ENCODE results near the gene GIT1.

Gene GIT1

GRCh38 chr17:29589524-29590410 is at the start of gene GIT1:
Gene GIT1, minus strand, starts transcription at chr17:29589648. Its CDS starts 270 bp downstream, at chr17:29589378.
- DNase-seq: peak; percentile 85

DNA sequence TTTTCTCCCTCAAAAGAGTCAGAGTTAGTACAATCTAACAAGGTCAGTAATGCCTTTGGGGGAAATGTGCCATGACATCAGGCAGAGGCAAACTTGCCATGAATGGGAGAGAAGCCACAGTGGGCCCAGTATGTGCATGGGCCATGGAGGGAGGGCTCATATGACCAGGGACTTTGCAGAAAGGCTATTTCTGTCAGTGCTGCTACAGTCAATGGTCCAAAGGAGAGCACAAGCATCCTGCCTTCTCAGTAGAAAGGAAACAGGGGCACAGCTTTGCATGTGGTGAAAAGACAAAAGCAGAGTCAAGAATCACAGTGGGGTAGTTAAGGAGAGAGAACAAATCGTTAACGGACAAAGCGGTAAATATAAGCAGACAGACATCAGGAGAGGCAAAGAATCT is 44.4 kb upstream of the GIT1 start:
- DNase-seq: no peak

GRCh38 chr17:29630630-29631193 is 41.3 kb upstream of the GIT1 start:
- no peak for DNase-seq

DNA sequence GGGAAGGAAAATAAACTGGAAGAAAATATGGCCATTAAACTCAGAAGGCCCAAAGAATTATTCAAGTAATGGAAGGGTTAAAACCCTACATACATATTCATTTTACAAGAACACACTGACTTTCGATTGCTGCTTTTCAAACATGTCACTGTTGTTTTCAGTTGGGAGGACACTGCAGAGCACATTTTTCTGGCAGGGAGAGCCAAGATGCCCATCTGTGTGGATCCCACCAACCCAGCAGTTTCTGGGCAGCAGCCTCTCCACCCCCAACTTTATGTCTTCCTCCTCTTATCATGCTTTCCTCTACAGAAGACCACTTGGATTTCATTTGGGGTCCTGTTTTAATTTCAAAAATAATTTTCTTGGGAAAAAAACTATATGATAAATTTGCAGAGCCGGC is 40.4 kb upstream of the GIT1 start:
- no peak for DNase-seq

DNA sequence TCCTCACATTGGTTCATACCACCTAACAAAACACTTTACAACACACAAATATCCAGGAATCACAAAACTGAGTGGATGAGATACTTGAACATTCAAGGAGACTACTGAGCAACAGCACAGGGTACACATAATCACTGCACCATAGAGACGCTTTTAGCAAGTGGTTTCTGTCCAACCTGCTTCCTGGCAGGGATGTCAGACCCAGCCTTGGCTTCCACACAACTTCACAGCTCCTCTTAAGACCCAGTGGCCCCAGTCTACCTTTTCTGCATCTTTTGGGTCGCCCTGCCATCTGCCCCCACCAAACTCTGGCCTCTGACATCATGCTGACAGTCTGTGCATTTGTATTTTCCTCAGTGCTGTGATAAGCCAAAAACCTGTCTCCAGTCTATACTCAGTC is 39.2 kb upstream of the GIT1 start:
- DNase-seq: no peak

DNA sequence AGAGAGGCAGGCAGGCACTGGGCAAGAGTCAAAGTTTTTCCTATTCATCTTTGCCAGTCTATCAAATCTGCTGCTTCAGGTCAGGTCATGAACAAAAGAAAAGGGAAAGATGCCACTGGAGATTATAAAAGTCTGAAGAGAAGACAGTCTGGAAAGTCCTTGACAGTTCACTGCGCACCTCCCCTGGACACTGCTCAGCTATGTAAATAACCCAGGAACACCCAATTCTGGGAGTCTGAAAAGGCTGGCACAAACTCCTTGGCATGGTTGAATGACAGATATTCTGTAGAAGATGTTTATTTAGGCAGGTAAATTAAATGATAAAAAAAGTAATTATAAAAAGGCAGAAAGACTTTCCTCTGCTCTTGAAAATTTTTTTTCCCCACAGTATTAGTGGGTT is 38.5 kb upstream of the GIT1 start:
- DNase-seq: no peak

DNA sequence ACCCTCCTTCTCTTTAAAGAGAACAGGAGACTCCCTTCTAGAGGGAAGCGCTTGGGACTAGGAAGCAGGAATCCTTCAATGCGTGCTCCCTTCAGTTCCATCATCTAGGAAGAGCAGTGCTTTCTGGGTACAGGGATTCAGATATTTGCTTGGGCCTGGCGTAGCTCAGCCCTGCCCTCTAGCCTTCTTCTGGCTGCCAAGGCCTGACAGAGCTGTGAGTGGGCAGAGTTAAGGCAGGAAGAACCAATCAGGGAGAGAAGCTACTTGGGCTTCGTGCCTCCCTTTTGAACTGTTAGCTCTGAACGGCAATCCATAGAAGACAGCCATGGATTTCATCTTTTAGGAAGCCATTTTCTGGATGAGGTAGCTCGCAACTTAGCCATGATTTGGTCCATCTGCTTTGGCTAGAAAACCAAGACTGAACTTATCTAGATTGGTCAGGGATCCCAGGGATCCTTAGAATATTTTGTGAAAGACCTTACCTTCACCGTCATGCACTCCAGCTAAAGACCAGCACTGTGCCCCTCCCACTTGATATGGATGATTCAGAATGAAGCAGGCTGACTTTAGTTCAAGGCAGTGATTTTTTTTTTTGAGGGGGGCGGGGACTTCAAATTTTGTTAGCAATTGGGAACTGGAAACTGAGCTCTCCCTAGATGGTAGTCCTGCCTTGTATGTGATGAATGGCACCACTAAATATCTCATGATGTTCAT is 35.7 kb upstream of the GIT1 start:
- no peak for DNase-seq

GRCh38 chr17:29624586-29624985 is 35.1 kb upstream of the GIT1 start:
- peak; percentile 62 for DNase-seq

DNA sequence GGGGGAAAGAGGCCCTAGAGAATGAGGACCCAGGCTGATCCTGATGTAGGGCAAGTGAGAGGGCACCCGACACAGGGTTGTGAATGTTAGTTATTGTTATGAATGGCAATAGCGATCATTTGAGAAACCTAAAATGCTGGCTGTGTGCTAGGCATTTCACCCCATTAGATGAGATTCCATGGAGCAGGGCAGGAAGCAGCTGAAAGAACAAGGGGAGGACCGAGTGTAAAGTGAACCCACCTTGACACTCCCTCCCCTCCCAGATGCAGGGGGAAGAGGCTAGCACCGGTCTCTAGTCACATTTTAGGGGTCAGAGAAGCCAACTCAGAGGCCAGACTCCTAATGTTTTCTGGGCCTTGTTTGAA is 33.8 kb upstream of the GIT1 start:
- DNase-seq: no peak

DNA sequence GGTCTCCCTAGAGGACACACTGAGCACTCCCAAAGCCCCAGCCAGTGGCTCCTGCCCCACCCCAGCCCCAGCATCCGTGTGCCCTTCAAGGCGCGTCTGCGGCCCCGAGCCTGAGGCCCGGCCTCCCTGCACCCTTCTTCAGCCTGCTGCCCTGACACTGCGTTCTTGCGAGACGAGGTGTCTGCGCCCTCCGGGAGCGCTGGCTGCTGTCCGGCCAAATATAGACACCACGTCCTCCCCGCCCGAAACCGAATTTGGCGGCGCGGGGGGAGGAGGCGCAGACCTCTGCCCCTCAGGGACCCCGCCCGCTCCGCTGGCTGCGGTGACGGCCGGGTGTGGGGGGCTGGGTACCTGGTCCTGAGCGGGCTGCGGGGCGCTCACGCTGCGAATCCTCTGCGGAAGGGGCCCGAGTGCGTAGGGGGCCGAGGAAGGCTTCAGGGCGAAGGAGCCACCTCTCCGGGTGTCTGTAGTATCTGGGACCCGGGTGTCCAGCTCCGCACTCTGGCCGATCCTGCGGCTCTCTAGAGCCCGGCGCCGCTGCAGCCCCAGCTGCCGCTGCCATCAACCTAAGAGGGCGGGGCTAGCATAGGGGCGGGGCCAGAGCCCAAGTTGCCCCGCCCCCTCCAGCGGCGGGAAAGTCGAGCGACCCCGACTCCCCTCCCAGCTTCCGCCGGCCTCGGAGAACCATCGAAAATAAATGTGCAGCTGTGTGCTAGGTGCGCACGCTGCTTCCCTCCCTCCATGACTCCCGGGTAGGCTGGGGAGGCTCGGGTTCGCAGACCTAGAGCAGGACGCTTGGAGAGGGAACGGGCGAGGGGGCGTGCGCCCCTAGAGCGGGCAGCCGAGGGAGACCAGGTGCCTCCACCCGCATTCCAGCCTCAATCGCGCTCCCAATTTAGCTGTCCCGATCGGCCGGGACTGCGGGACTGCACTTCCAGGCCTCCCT is 33.2 kb upstream of the GIT1 start, which contains the start of gene CORO6:
Gene CORO6 (minus strand): TSS at position 576 of the 946 bp plus-strand sequence. CDS start 1,491 bp downstream, outside the sequence.
- DNase-seq: peak; percentile 71

DNA sequence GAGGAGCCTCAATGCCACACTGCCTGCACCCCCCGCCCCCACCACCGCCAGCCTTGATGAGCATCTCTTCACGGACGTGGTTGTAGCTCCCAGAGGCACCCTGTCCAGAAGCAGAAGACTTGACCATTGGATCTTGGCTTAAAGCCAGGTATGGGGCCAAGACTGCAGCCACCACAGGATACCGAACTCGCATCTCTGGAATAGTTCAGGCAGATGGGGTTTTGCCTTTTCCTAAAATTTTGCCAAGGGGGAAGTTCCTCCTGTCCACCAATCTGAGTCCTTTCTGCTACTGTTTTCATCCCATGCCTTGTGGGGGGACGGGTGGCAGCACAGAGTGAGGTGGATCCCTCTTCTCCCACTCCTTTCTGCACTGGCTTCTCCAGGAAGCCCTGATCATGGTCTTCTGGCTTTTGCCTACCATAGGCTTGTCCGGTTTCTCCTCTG is 32.3 kb upstream of the GIT1 start:
- DNase-seq: no peak

DNA sequence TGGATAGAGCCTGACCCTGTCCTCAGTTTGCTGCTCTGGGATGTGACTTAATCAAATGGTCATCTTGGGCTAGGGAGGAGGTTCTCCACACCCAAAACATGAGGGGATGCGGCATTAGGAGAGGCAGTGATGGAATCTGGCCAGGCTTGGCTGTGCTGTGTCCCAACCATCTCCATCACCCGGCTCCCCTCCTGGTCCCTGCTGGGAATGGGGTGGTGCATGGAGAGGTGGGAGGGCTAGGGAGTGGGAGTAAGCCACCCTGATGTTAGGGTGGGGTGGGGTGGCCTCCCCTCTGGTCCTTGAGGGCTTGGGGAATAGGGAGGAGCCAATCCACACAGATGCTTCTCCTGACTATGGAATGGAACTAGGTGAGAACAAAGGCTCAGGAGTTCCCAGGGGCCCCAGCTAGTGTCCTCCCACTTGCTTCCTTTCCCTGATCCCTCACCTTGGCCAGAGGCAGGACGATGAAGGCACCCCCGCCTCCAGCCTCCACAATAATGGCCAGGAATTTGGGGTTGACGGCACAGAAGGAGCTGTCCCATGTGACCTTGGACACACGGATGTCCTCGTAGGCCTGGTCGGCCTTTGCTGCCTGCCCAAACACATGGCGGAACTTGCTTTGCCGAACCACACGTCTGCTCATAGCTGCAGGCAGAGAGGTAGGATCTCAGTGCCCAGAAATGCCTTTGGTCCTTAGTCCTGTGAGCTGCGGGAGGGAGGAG is 31.5 kb upstream of the GIT1 start:
- DNase-seq: no peak

- DNase-seq: no peak
Observed at GRCh38 chr17:29620271-29620670, 30.8 kb upstream of the GIT1 start.

DNA sequence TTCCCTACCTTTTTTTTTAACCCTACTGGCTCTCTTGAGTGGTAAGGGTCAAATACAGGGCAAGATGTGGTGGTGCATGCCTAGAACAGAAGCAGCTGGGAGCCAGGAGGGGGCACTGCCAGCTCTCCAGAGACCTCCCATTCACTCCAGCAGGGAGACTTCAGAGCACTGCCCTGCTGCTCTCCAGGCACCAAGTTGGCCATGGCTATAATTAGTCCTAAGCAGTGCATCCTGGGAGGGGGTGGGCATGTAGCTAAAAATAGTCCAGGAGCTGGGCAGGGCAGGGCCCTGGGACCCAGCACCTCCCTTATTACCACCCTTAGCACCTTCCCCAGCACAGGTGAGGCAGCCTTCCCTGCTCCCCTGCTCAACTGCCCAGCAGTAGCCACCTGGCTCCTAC is 29.8 kb upstream of the GIT1 start:
- DNase-seq: no peak

GRCh38 chr17:29618272-29619065 is 29.0 kb upstream of the GIT1 start:
- no peak for DNase-seq

DNA sequence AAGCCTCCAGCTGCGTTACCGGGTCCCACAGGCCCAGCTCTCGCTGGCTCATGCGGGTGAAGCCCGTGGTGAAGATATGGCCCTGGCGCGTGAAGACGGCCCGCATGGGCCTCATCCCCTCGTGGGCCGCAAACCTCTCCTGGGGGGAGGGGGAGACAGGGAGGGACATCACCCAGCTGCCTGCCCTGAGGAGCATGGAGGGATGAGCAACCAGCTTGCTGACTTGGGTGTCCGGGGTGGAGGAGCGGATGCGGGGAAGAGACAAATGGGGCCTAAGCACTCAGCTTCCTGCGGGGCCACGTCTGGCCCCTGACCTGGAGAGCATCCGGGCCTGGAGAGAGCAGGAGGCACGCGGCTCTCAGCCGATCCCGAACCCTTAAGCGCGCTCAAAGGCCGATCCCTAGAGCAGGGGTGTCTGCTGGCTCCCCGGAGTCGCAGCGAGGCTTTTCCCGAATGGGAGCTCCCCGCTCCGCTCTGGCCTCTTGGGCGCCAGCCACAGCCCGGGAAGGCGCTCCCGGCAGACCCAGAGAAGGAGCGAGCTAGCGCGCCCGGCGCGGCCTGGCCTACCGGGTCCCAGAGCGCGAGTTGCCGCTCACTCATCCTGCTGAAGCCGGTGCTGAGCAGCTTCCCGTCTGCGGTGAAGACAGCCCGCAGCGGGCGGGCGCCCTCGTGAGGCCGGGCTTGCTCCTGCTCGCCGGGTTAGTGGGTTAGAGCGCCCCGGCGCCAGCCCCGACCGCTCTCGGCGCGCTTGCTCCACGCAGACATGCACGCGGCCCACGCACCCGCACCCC is 28.2 kb upstream of the GIT1 start:
- peak; percentile 93 for DNase-seq

DNA sequence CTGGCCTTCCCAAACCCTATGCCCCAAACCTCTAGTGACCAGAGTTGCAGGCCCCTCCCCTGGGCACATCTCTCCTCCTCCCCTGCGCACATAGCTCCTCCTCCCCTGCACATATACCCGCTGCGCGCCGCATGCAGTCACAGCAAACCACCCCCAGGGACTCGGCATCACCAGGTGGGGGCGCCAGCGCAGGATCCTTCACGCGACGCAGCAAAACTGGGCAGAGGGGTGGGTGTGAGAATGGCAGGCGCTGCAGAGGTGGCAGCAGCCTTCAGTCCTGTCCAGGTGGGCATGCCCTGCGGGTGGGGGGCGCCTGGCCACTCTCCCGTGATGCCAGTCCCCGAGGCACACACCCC is 27.7 kb upstream of the GIT1 start:
- DNase-seq: peak; percentile 96

GRCh38 chr17:29616300-29617048 is 27.0 kb upstream of the GIT1 start:
- DNase-seq: no peak

DNA sequence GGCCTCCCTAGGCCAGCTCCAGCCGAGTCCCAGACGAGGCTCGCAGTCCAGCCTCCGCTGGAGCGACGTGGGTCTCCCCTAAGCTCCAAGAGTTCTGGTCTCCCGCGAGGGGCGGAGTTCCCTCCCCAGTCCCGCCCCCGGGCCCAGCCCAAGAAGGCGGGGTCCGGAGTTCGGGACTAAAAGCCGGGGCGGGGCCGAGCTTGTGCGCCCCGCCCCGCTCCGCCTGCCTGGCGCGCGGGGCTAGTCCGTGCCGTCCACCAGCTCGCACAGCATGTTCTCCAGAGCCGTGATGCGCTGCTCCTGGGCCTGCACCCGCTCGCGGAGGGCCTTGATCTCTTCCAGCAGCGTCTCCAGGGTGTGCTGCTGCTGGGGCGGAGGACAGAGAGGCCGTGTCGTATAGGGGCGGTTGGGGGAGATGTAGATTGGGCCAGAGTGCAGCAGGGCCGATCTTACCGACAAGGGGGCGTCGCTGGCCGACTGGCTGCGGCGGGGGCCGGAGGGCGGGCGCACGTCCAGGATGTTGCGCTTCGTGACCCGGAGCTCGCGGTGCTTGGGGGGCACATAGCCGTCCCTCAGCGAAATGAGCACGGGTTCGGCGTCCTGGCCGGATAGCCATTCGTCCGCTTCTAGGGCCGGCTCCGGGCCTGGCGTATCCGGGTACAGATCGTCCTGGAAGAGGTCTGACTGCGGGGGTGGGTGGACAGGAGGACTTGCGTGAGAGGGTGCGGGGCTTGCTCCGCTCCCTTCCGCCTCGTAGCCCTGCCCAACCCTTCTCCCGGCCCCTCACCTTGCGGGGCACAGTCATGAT is 26.2 kb upstream of the GIT1 start:
- peak; percentile 87 for DNase-seq
